Lower leg skin (tissue), 3 donors: ENCODE data around the gene MDFIC.

Experiments
- POLR2A ChIP-seq, 2 donors: fragments of 450-650 bp; IDR thresholded peaks; one replicate each; pipeline ENCODE4 v1.6.1; 2016 to 2017; ENCODE audit warnings: antibody characterized with exemption in 2 of 2, mild to moderate bottlenecking in 1 of 2, moderate library complexity in 1 of 2
- TF ChIP-seq, protein P1 (sequence below), 3 donors: fragments of 450-650 bp; IDR thresholded peaks; one replicate each; pipeline ENCODE4 v1.5.1; 2016; ENCODE audit warnings: antibody characterized with exemption in 3 of 3, mild to moderate bottlenecking in 3 of 3, moderate library complexity in 2 of 3

DNA sequence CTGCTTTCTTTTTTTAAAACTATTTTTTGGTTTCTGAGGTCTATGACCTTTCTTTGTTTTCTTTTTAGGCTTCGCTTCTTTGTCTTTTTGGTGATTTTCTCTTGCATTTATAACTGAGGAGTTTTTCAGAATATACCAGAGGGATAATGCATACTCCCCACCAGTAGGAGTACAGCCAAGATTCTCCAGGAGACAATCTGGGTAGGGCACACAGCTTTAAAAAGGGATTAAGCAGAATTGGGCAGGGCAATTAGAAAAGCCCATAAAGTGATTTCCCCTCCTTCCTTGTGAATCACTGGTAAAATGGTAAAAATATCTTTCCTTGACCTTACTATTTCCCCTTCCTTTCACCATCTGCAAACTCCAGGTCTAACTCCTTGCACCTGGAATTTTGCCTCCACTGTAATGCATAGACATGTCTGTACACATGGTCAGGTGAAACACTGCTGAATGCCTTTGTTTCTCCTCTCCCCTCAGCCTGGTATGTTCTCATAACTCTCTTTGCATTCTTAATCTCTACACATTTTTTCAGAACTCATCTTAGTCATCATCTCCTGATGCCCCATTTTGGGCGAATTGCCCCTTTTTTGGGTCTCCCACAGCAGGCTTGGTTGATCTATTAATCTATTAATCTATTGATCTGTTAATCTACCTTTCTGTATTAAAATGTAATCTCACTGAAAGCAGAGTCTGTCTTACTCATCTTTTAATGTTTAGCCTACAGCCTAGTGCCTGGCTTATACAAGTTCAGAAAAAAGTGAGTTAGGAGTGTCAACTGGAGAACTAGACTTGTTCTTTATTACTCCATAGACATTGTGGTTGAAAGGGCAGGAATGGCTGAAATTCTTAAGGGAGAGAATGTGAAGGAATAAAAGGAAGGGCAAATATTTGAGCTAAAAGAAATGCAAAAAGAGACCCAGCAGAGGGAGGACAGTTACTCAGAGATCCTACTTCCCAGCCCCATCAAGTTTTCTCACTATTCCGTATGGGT lies 64.6 kb downstream of the MDFIC start:
- TF ChIP-seq POLR2A (IDR thresholded peaks at IDR 0.05) = no peak
- TF ChIP-seq, protein P1, sequence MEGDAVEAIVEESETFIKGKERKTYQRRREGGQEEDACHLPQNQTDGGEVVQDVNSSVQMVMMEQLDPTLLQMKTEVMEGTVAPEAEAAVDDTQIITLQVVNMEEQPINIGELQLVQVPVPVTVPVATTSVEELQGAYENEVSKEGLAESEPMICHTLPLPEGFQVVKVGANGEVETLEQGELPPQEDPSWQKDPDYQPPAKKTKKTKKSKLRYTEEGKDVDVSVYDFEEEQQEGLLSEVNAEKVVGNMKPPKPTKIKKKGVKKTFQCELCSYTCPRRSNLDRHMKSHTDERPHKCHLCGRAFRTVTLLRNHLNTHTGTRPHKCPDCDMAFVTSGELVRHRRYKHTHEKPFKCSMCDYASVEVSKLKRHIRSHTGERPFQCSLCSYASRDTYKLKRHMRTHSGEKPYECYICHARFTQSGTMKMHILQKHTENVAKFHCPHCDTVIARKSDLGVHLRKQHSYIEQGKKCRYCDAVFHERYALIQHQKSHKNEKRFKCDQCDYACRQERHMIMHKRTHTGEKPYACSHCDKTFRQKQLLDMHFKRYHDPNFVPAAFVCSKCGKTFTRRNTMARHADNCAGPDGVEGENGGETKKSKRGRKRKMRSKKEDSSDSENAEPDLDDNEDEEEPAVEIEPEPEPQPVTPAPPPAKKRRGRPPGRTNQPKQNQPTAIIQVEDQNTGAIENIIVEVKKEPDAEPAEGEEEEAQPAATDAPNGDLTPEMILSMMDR (IDR thresholded peaks at IDR 0.05) = no peak
